ENCODE results near the gene TRIM32.

GRCh38 chr9:116673375-116673774 is 13.7 kb upstream of the TRIM32 start:
- TF ChIP-seq FOXO4 (CRISPR knock-in tag; conservative IDR thresholded peaks at IDR 0.05) (no peak), POLR2A (IDR thresholded peaks at IDR 0.05; ENCODE audit: insufficient read depth in 1 of 2, low read depth in 2 of 2, low read length in 2 of 2) (no peak), TBP (CRISPR knock-in tag; IDR thresholded peaks at IDR 0.05) (no peak), HMGXB4 (CRISPR knock-in tag; IDR thresholded peaks at IDR 0.05; ENCODE audit: borderline replicate concordance in 1 of 2, low read depth in 1 of 2) (no peak), TCF7 (IDR thresholded peaks at IDR 0.05; ENCODE audit: low read depth) (no peak), CTCF (CRISPR knock-in tag; IDR thresholded peaks at IDR 0.05) (no peak), ZFP36 (IDR thresholded peaks at IDR 0.05; ENCODE audit: borderline replicate concordance, low read depth, low read length, partially characterized antibody) (no peak), PBX3 (CRISPR knock-in tag; IDR thresholded peaks at IDR 0.05; ENCODE audit: borderline replicate concordance) (no peak), ARNT2 (CRISPR knock-in tag; IDR thresholded peaks at IDR 0.05; ENCODE audit: low read depth) (no peak), ZNF350 (CRISPR knock-in tag; IDR thresholded peaks at IDR 0.05; ENCODE audit: borderline replicate concordance, low read depth) (no peak), ZNF205 (CRISPR knock-in tag; IDR thresholded peaks at IDR 0.05) (no peak), ZNF558 (CRISPR knock-in tag; IDR thresholded peaks at IDR 0.05; ENCODE audit: borderline replicate concordance) (no peak), REST (IDR thresholded peaks at IDR 0.05; ENCODE audit: borderline replicate concordance in 1 of 2, low read depth in 1 of 2, low read length in 2 of 2) (no peak)
